DOHH2 (cell line): Measurements from ENCODE around the gene PPIL3.
"Not testable (repeated sequence)": the region's sequence is repeated elsewhere in the genome, so short reads cannot be mapped to it uniquely, and the experiment has no call there.

Source experiments
- H3F3A ChIP-seq: fragments of 200-600 bp; sonication (generic), shearing (Covaris generic); 2 replicates; pipeline ENCODE4 v1.6.0; 2016; ENCODE audit warnings: antibody characterized with exemption, mild to moderate bottlenecking; ENCODE audit not compliant: control insufficient read depth, insufficient read depth
- H3K27ac ChIP-seq: fragments of 200-600 bp; sonication (generic); 2 replicates; pipeline ENCODE4 v1.5.1; 2014; ENCODE audit warnings: low read depth, mild to moderate bottlenecking, low read length, moderate library complexity
- H3K27me3 ChIP-seq: fragments of 200-600 bp; sonication (generic); 2 replicates; pipeline ENCODE4 v1.6.1; 2014; ENCODE audit warnings: mild to moderate bottlenecking, low read length, mixed read lengths; ENCODE audit not compliant: control insufficient read depth
- H3K36me3 ChIP-seq: fragments of 200-600 bp; sonication (generic); 2 replicates; pipeline ENCODE4 v1.6.1; 2014; ENCODE audit warnings: mild to moderate bottlenecking, low read length, moderate library complexity, mixed read lengths; ENCODE audit not compliant: control insufficient read depth
- H3K4me1 ChIP-seq: fragments of 200-600 bp; sonication (generic); 2 replicates; pipeline ENCODE4 v1.6.1; 2014; ENCODE audit warnings: mild to moderate bottlenecking, low read length, mixed read lengths; ENCODE audit not compliant: control insufficient read depth
- H3K4me2 ChIP-seq: fragments of 200-600 bp; sonication (generic); 2 replicates; pipeline ENCODE4 v1.6.0; 2014; ENCODE audit warnings: mild to moderate bottlenecking, low read length, moderate library complexity
- H3K4me3 ChIP-seq: fragments of 200-600 bp; sonication (generic); 2 replicates; pipeline ENCODE4 v1.5.1; 2014; ENCODE audit warnings: mild to moderate bottlenecking, low read length, mixed read lengths
- H3K79me2 ChIP-seq: fragments of 200-600 bp; sonication (generic); 2 replicates; pipeline ENCODE4 v1.6.1; 2014; ENCODE audit warnings: mild to moderate bottlenecking, low read length, mixed read lengths; ENCODE audit not compliant: control insufficient read depth
- H3K9me2 ChIP-seq: fragments of 200-600 bp; sonication (generic); replicated peaks from 2 replicates; pipeline ENCODE4 v1.6.1; 2014; ENCODE audit warnings: mild to moderate bottlenecking, low read length, mixed read lengths; ENCODE audit not compliant: control insufficient read depth
- H3K9me3 ChIP-seq: fragments of 200-600 bp; sonication (generic); 2 replicates; pipeline ENCODE4 v1.6.1; 2014; ENCODE audit warnings: antibody characterized with exemption, low read length, mixed read lengths; ENCODE audit not compliant: control insufficient read depth, insufficient read depth
- H4K20me1 ChIP-seq: fragments of 200-600 bp; sonication (generic); 2 replicates; pipeline ENCODE4 v1.6.0; 2014; ENCODE audit warnings: low read depth, mild to moderate bottlenecking, antibody characterized with exemption, low read length, moderate library complexity; ENCODE audit not compliant: control insufficient read depth, insufficient read depth
- EZH2phosphoT487 ChIP-seq: fragments of 200-600 bp; sonication (generic); IDR thresholded peaks from 2 replicates; pipeline ENCODE4 v1.6.1; 2017; ENCODE audit warnings: borderline replicate concordance, mild to moderate bottlenecking, antibody characterized with exemption, low read length, moderate library complexity, mixed read lengths
- TF ChIP-seq, protein P1 (sequence below): fragments of 200-600 bp; sonication (generic); IDR thresholded peaks from one replicate; pipeline ENCODE4 v1.5.1; 2014; ENCODE audit warnings: antibody characterized with exemption, mild to moderate bottlenecking, low read depth, low read length; ENCODE audit not compliant: poor library complexity, severe bottlenecking

Gene PPIL3

DNA sequence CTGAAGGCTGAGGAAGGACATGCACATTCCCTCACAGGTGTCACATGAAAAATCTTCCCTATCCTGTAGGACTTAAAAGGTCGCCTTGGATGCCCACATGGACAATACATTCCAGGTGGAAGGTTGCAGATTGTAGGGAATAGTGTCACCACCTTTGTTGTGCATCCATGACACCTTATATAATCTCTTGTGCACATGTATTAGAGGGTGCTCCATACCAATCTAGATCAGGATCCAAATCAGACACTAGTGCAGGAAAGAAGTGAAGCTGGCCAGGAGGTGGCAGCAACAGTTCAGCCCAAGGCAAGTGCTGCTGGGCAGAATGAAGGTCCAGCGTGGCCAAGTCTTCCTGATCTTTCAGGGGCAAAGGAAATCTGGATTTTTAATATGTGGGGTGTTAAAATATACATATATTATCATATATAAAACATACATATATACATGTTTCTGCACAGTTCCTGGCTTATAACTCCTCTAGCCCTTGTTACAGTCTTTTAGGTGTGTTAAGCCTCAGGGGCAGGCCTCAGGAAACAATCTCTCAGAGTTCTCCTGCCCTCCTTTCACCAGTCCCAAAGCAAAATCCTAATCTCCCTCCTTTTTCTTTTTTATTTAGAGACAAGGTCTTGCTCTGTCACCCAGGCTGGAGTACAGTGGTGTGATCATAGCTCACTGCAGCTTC, 16.9 kb upstream of the PPIL3 start:
- H3K9me2 ChIP-seq: no peaks in the 10 kb centered on the region
- H3K79me2 ChIP-seq: no peaks in the 10 kb centered on the region
- no peak overlapping the region for H3K27ac ChIP-seq
- peaks cover 16% of the 10 kb centered on the region for H3F3A ChIP-seq
- H3K4me1 ChIP-seq: peaks cover 5% of the 10 kb centered on the region
- no peaks in the 10 kb centered on the region for H4K20me1 ChIP-seq
- TF ChIP-seq EZH2phosphoT487: no peak
- TF ChIP-seq, protein P1, sequence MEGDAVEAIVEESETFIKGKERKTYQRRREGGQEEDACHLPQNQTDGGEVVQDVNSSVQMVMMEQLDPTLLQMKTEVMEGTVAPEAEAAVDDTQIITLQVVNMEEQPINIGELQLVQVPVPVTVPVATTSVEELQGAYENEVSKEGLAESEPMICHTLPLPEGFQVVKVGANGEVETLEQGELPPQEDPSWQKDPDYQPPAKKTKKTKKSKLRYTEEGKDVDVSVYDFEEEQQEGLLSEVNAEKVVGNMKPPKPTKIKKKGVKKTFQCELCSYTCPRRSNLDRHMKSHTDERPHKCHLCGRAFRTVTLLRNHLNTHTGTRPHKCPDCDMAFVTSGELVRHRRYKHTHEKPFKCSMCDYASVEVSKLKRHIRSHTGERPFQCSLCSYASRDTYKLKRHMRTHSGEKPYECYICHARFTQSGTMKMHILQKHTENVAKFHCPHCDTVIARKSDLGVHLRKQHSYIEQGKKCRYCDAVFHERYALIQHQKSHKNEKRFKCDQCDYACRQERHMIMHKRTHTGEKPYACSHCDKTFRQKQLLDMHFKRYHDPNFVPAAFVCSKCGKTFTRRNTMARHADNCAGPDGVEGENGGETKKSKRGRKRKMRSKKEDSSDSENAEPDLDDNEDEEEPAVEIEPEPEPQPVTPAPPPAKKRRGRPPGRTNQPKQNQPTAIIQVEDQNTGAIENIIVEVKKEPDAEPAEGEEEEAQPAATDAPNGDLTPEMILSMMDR: peak; percentile 70
- no peak overlapping the region for H3K4me2 ChIP-seq
- no peak overlapping the region for H3K4me3 ChIP-seq
- H3K9me3 ChIP-seq: no peaks in the 10 kb centered on the region
- no peaks in the 10 kb centered on the region for H3K27me3 ChIP-seq
- peaks cover 74% of the 10 kb centered on the region for H3K36me3 ChIP-seq

DNA sequence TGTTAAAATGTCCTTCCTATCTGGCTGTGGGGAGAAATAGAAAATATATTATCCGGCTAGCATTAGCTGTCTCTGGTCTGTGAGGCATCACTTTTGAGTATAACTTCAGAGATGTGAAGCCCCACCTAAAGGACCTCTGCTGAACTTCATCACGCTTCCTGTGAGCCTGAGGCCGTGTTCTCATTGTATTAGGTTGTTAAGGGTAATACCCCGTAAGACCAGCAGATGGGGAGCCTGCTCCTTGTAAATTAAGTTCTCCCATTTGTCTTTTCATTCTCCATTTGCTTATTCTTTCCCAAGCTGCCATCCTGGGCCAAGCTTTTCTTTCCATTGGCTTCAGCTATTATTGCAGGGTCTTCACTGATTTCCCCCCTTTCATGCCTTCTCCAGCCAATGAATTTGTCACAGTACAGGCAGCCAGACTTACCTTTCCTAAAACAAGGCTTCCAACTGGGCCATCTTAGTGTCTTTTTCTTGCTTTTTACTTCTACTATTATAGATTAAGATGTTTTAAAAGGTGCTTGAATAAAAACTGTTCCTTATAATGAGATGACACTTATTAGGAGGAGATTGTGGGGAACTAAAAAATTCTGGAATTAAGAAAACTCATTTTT, 12.7 kb upstream of the PPIL3 start:
- H3K4me2 ChIP-seq: no peak overlapping the region
- H3F3A ChIP-seq: peaks cover 13% of the 10 kb centered on the region
- H3K36me3 ChIP-seq: peaks cover 85% of the 10 kb centered on the region
- H3K9me2 ChIP-seq: no peaks in the 10 kb centered on the region
- H3K27me3 ChIP-seq: no peaks in the 10 kb centered on the region
- H3K9me3 ChIP-seq: no peaks in the 10 kb centered on the region
- H4K20me1 ChIP-seq: no peaks in the 10 kb centered on the region
- H3K27ac ChIP-seq: no peak overlapping the region
- no peak overlapping the region for H3K4me3 ChIP-seq
- TF ChIP-seq, protein P1: peak; percentile 77
- TF ChIP-seq EZH2phosphoT487: no peak
- H3K79me2 ChIP-seq: no peaks in the 10 kb centered on the region
- peaks cover 5% of the 10 kb centered on the region for H3K4me1 ChIP-seq

DNA sequence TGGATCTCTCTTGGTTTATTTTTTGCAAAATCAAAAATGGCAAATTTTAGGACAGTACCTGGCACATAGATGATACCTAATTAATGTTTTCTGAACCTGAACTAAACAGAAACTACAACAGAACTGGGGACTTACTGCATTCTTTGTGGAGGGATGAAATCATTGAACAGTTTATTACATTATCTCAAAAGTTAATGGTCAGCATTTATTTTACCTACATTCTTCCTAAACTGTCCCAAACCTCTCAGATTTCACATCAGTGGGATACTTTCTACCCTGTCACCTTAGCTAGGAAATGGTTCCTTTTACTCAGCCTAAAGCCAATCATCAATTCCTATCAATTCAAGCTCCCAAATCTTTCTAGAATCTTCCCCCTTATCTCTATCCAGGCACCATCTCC, 10.6 kb upstream of the PPIL3 start:
- Histone ChIP-seq H3K9me2 (no peaks in the 10 kb centered on the region), H3K4me2 (no peak overlapping the region), H3K27me3 (no peaks in the 10 kb centered on the region), H3K4me1 (peaks cover 5% of the 10 kb centered on the region), H3K27ac (no peak overlapping the region), H3K4me3 (no peak overlapping the region), H3K36me3 (peaks cover 92% of the 10 kb centered on the region), H3F3A (peaks cover 13% of the 10 kb centered on the region), H3K79me2 (no peaks in the 10 kb centered on the region), H4K20me1 (no peaks in the 10 kb centered on the region), H3K9me3 (no peaks in the 10 kb centered on the region)
- TF ChIP-seq EZH2phosphoT487: no peak
- TF ChIP-seq, protein P1: no peak

DNA sequence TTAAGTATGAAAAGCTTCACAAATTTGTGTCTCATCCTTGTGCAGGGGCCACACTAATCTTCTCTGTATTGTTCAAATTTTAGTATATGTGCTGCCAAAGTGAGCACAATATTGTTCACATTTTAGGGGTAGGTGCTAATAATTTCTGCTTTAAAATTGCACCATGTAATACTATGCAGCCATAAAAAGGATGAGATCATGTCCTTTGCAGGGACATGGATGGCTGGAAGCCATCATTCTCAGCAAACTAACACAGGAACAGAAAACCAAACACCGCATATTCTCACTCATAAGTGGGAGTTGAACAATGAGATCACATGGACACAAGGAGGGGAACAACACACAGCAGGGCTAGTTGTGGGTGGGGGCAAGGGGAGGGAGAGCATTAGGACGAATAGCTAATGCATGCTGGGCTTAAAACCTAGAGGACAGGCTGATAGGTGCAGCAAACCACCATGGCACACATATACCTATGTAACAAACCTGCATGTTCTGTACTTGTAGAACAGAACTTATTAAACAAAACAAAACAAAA, 7.1 kb downstream of the PPIL3 start:
- not testable (repeated sequence) for H3K4me2 ChIP-seq, H3K4me3 ChIP-seq, H3K9me3 ChIP-seq, H3K27me3 ChIP-seq, H3K79me2 ChIP-seq, H3K27ac ChIP-seq, H3F3A ChIP-seq, H3K9me2 ChIP-seq, H4K20me1 ChIP-seq
- peaks cover 76% of the 10 kb centered on the region for H3K36me3 ChIP-seq
- peaks cover 11% of the 10 kb centered on the region for H3K4me1 ChIP-seq
